ENCODE data around the gene RGS7.
"Not testable (repeated sequence)": the region's sequence is repeated elsewhere in the genome, so short reads cannot be mapped to it uniquely, and the experiment has no call there.

Gene RGS7

GRCh38 chr1:241221319-241221718 is 135.7 kb downstream of the RGS7 start:
- no peak for TF ChIP-seq CTCF (IDR thresholded peaks at IDR 0.05; ENCODE audit: low read length, missing control alignments)
- no peak for DNase-seq (ENCODE audit: low read depth)
- no peak overlapping the region for H3K4me3 ChIP-seq (replicated peaks; ENCODE audit: low read depth, low read length)

GRCh38 chr1:241220913-241221312 is 136.1 kb downstream of the RGS7 start:
- H3K4me3 ChIP-seq (replicated peaks; ENCODE audit: low read depth, low read length); DNase-seq (ENCODE audit: low read depth): not testable (repeated sequence)

GRCh38 chr1:241219449-241219848 is 137.6 kb downstream of the RGS7 start:
- no peak for DNase-seq (ENCODE audit: low read depth)
- no peak for TF ChIP-seq CTCF (IDR thresholded peaks at IDR 0.05; ENCODE audit: low read length, missing control alignments)
- H3K4me3 ChIP-seq (replicated peaks; ENCODE audit: low read depth, low read length): no peak overlapping the region

- no peak for DNase-seq (ENCODE audit: low read depth)
- no peak for TF ChIP-seq CTCF (IDR thresholded peaks at IDR 0.05; ENCODE audit: low read length, missing control alignments)
- no peak overlapping the region for H3K4me3 ChIP-seq (replicated peaks; ENCODE audit: low read depth, low read length)
These were observed 139.5 kb downstream of the RGS7 start for GRCh38 chr1:241217516-241217915.

- H3K4me3 ChIP-seq (replicated peaks; ENCODE audit: low read depth, low read length): no peak overlapping the region
- TF ChIP-seq CTCF (IDR thresholded peaks at IDR 0.05; ENCODE audit: low read length, missing control alignments): no peak
- no peak for DNase-seq (ENCODE audit: low read depth)
These were observed 141.3 kb downstream of the RGS7 start for GRCh38 chr1:241215683-241216082.

- no peak for TF ChIP-seq CTCF (IDR thresholded peaks at IDR 0.05; ENCODE audit: low read length, missing control alignments)
These were observed 141.8 kb downstream of the RGS7 start for GRCh38 chr1:241215203-241215602.

GRCh38 chr1:241213139-241213538 is 143.9 kb downstream of the RGS7 start:
- no peak for TF ChIP-seq CTCF (IDR thresholded peaks at IDR 0.05; ENCODE audit: low read length, missing control alignments)
- no peak for DNase-seq (ENCODE audit: low read depth)
- H3K4me3 ChIP-seq (replicated peaks; ENCODE audit: low read depth, low read length): no peak overlapping the region

More at GRCh38 chr1:241215203-241215602, 141.8 kb downstream of the RGS7 start:
- DNase-seq (ENCODE audit: low read depth): no peak
- no peak overlapping the region for H3K4me3 ChIP-seq (replicated peaks; ENCODE audit: low read depth, low read length)

Measured in fibroblast of pulmonary artery (primary cell).